ENCODE measurements around the gene CD200R1L.

The CD200R1L gene

DNA sequence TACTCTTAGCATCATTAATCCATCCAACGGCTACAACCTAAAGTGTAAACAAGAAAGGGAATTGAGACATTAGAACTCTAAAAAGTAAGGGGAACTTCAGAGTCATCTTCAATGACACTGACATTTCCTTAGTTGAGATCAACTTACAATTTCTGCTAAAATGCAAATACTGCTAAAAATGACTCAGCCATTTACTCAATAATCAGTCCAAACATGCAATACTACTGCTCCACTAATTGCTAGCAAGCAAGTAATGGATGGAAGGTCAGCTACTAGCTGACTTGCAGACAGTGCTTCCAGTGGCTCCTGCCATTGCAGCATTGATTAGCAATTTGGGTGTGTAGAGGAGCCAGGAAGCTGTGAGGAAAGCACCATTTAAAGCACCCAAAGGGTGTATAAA lies 28.4 kb downstream of the CD200R1L start:
- DNase-seq (ENCODE audit: low spot score): no peak

DNA sequence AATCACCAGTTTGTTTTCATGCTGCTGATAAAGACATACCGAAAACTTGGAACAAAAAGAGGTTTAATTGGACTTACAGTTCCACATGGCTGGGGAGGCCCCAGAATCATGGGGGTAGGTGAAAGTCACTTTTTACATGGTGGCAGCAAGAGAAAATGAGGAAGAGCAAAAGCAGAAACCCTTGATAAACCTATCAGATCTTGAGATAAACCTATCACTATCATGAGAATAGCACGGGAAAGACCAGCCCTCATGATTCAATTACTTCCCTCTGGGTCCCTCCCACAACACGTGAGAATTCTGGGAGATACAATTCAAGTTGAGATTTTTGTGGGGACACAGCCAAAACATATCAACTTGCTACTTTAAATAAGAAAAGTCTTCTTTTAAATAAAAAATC lies 28.9 kb downstream of the CD200R1L start:
- no peak for DNase-seq (ENCODE audit: low spot score)

DNA sequence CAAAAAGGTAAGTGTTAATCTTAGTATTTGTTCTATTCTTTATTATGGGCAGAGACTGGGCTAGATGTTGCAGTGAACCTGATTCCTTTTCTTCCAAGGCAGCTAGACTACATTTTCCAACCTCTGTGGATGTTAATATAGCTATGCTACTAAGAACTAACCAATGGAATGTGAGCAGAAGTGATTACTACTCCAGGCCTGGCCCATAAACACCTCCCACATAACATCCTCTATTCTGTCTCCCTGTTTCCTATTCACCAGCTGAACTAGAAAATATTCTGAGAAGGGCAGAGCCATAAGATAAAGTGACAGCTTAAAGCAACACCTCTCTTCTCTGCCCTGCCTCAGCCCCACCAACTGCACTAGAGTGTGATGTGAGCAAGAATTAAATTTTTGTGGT lies 29.4 kb downstream of the CD200R1L start:
- DNase-seq (ENCODE audit: low spot score): no peak

DNA sequence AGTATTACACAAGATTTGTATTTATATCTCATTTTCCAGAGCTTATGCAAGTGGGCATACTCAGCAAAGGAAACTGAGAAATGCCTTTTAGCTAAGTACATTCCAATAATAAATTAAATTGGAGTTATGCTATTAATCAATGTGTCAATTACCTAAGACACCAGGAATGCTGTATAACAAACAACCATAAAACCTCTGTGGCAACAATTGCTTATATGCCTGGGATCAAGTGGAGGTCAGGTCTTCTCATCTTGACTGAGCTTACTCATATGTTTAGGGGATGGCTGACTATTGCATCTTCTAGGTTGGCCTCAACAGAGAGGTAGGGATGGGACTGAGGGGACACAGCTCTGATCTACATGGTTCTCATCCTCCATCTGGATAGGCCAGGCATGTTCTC lies 30.7 kb downstream of the CD200R1L start:
- no peak for DNase-seq (ENCODE audit: low spot score)

DNA sequence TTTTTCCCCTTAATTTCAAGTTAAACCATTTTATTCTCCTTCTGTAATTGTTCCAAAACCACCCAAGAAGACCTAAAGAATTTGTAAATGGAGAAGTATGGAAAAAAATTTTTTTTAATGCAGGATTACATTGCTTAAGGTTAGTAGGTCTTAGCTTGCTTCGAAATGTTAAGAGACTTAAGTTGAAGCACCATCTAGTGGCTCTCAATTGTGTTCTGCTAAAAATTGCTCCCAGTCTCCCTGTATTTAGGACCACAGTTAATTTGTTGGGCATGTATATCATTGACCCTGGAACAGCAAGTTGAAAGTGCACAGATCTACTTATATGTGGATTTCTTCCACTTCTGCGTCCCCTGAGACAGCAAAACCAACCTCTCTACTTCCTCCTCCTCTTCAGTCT lies 32.4 kb downstream of the CD200R1L start:
- DNase-seq (ENCODE audit: low spot score): no peak

DNA sequence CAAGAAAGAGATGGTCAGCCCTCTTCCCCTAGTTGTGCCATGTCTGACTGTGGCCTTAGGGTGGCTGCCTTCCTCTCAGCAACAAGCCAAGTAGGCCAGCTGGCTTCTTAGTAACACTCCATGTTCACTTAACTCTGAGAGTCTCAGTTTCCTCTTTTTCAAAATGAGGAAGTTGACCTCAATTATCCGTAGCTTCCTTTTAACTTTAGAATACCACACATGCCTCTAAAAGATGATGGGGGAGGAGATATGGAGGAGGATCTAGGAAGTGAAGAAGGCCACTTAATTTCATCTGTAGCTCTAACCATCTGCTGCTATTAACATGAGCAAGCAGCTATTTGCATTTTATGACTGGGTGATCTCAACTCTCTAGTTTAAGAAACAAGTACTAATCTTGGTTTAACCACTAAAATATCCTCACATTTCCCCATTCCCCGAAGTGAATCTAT lies 32.9 kb downstream of the CD200R1L start:
- DNase-seq (ENCODE audit: low spot score): no peak

DNA sequence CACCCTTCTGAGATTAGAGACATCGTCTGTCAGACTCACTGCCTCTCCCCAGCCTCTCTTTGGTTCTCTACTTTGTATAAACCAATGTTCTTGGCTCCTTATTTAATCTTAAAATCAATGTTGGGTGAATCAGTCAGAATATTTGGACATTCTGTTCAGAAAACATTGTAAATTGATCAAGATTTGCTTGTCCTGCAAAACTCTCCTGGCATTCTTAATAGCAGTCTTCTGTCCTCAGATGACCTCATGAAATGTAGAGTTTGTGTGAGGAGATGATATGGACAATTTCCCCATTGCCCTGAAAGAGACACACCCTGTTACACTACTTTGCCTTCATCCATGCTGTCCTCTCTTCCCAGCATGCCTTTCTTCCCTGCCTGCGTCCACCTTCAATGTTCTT lies 33.6 kb downstream of the CD200R1L start:
- no peak for DNase-seq (ENCODE audit: low spot score)

DNA sequence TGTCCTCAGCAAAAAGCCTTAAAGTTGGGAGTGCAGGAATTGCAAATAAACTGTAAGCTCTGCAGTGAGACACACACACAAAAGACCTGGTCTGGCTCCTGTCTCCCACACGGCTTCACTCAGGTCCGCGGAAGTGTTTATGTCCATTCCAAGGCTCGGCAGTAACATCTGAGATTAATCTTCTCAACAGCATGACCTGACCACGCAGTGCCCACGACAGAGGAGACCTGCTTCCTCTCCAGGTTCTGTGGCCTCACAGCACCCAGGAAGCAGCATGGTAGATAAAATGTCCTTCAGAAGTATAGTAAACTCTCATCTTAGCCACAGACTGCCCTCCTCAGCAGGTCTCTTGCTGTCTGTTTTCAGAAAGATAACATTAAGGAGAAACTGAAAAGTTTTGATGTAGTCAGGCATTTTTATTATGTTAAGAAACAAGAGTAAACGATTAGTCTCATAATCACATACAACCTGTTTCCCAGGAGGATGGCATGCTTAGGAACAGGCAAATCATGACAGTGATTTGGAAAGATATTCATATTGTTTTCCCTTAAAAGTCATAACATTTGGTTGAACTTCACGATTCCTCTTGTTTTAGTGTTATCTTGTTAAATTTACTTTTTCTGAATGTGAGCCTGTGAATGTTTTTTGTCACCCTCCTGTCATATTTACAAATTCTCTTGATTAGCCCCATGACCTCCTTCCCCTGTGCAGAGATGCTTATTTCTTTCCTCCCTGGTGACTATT lies 34.6 kb downstream of the CD200R1L start:
- DNase-seq (ENCODE audit: low spot score): no peak

DNA sequence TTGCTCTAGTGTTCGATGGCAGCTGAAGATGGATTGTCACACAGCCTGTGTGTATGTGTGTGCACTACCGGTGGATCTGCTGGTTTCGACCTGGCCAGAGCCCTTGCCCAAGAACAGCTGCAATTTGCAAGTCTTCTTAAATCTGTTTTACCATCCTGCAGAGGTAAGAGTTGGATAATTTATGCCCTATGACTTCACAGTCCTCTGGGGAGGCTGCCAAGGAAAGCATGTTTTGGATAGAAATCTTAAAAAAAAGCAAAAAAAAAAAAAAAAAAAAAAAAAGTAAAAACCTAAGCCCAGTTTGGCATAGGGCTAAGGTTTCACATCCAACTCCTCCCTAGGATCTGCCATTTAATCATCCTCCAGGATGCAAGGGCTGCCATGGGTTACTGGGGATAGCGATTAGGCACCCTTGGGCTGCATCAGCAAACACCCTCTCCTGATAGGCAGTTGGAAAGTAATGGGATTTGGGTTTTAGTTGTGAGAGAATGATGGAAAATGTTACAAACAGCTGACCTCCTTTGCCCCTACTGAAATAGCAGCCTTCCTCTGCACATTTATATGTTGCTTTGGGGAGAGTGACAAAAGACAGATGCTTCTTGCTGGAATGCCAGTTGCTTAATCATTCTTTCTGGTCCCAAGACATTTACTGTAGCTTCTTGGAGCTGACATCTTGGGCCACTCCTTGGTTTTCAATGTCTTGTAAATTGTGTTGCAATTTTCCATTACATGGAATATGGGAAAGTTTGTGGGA lies 35.4 kb downstream of the CD200R1L start:
- no peak for DNase-seq (ENCODE audit: low spot score)

DNA sequence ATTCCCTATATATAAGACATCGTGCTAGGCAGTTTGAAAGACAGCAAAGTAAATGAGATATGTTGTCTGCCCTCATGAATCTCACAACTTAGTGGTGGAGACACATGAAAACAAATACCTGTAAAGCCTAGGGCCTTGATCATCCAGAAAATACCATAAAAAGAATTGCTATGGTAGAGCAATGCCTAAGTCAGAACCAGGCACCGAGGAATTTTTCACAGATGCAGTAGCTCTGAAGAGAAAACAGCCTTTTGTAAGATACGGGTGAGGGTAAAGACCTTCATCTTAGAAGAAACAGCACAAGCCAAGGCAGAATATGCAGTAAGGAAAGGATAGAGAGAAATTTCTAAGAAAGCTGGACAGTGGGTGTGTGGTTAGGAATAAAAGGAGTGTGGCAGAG lies 36.1 kb downstream of the CD200R1L start:
- DNase-seq (ENCODE audit: low spot score): no peak

DNA sequence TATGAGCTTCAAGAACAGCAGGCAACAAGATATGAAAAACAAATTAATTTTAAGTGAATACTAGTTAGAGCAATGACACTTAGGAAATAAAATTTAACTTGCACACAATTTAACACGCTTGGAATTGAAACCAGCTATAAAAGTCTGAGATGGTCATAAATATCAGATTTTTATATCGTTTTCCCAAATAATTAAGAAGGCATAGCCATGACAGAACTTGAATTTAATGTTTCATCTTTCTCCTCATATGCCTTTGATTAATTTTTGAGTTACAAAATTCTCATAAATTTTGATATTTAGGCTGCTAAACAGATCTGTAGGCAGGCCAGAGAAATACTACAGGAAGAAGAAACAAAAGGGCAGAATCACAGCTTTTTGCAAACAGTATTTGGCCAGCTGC lies 38.5 kb downstream of the CD200R1L start:
- DNase-seq (ENCODE audit: low spot score): no peak

DNA sequence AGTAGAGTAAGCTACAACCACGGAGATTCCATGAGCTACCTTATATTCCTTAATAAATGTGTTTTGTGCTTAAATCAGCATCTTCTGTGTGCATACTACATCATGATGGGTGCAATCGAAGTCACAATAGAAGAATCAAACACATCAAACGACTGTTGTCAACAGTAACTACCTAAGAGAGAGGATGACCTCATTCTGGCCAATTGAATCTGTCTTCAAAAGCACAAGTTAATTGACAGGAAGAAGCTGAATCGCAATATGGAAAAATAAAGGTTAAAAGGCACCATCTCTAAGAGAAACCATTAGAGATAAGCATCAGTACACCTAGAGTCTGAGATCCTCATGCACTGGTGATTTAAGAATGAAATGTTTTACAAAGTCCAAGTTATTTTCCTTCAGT lies 39.0 kb downstream of the CD200R1L start:
- no peak for DNase-seq (ENCODE audit: low spot score)

DNA sequence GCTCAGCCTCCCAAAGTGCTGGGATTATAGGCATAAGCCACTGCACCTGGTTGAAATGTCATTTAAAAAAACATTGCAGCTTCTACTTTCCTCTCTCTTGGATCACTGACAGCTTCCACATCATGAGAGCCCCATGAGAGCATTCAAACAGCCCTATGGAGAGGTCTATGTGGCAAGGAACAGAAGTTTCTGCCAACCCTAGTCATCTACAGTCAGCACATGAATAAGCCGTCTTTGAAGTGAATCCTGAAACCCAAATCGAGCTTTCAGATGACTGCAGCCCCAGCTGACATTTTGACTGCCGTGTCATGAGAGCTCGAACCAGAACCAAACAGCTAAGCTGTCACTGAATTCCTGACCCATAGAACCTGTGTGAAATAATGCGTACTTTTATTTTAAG lies 39.8 kb downstream of the CD200R1L start:
- DNase-seq (ENCODE audit: low spot score): no peak

DNA sequence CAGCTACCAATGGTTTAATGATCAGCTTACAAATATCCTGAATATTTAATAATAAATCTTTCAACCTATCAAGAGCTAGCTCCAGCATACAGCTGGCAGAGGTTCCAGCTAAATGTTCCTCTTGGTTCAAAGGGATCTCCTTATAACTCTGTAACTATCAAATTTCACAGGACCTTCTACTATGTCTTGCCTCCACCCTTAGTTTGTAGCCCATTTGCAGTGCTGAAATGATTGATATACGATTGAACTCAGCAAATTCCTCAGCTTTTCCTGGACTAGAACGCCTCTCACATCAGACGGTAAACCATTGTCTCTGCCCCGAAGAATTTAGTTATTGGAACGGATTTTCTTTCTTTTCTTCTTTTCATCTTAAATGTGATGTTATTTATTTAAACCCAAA lies 41.5 kb downstream of the CD200R1L start:
- DNase-seq (ENCODE audit: low spot score): no peak

DNA sequence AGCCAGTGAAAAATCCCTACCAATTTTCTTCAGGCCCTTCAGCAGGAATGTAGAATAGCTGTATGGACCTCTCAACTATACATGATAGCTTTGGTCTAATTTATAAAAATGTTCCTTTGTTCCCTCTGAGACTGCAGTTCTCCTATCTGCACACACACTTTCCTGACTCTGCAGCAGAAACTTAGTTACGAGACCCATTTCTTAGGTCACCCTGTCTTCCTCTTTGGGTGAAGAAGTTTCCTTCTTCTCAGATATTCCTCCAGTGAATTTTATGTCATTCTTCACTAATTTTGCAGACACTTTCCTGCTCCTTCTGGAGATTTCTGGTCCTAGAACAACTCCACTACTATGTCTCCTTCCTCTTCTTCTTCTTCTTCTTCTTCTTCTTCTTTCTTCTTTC lies 42.6 kb downstream of the CD200R1L start:
- no peak for DNase-seq (ENCODE audit: low spot score)

DNA sequence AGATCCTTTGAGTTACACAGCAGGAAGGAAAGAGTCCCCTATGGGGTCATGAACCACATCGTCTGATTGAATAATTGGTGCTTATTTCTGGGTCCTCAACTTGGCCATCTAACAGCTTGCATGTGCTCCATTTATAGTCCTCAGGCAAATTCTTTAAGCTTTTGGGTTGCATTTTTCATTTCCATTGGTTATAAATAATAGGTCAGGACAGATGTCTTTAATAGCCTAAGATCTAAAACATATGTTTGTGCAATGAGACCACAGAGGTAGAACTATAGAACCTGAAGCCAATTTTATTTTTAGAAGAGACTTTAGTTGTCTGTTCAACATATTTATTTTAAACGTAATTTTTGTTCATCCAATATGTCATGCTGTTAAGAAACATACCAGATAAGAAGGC lies 43.2 kb downstream of the CD200R1L start:
- DNase-seq (ENCODE audit: low spot score): no peak

DNA sequence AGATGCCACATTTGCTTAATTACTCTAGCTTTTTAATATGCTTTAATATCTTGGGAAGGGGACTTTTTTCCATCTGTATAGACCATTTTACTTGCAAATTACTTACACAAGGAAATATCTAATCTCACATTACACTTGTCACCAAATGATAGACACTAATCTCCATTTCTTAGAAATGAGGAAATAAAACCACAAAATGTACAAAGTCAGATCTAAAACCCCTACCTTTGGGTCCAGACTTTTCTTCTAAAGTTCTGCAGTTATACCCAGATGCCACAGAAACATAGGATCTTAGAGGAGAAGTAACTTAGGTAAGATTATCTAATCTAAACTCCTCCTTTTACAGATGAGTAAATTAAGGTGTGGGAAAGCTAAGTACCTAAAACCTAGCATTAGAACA lies 44.3 kb downstream of the CD200R1L start:
- DNase-seq (ENCODE audit: low spot score): no peak

DNA sequence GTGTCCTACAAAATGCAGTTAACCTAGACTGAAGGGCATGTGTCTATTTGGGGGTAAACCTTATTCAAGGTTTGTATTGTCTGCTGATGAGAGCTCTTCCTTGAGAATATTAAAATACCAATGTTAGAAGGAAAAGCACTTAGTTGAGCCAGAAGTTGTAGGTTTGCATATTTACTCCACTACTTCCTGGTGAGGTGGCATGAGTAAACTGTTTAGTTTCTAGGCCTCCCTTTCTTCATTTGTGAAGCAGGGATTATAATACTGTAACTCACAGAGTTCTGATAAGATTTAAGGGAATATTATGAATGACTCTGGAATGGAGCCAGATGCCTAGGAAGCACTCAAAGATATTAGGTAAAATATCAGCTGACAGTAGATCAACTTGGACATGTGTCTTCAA lies 46.7 kb downstream of the CD200R1L start:
- DNase-seq (ENCODE audit: low spot score): no peak

DNA sequence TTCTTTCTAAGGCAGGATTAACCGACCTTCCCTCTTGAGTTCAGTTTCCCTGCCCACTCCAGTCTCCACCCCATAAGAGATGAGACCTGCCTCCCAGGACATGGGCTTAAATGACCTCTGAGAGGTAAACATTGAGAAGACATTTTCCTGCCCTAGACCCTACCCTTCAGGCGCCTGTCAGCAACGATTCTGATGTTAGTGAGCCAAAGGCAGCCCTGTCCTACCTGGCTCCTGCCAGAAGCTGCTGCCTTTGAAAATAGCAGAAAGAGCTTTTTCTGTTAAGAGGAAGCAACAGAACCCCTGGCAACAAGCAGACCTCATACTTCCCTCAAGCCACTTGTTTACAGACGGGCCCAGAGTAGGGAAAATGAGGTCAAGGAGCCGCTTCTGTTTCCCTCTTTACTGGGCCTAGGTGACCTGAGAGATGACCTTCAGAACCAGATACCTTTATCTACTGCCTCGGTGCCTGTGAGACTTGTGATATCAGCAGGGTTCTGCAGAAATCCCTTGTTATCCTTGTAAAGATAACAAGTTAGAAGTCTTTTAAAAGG lies 52.0 kb downstream of the CD200R1L start:
- DNase-seq (ENCODE audit: low spot score): no peak

DNA sequence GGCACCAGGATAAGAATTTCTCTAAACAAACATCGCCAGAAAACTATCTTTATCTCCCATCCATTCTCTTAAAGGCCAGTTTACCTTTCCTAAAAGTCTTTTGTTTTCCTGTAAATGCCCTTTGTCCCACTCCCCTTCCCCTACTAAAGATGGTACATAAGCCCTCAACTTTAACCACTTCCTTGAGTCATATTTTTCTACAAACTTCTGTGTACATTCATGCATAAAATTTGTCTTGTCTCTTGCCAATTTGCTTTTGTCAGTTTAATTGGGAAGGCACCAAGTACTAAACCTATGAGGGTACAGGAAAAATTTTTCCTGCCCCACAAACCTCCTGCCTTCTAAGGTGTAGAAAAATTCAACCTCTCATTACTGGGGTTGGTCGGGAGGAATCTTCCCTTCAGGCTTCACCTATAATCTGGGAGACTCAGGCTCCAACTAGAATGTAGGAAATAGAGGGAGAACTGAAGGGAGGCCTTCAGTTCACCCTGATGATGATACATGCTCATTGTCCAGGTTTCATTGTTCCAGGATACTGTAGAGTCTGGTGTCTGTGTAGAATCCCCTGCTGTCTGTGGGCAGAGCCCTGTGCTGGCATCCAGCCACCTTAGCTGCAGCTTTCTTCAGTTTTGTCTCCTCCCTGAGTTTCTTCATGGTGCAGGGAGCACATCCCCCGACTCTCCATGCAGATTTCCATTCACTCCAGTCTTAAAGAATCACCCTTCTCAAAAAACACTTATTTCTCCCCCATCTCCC lies 53.2 kb downstream of the CD200R1L start:
- DNase-seq (ENCODE audit: low spot score): no peak

DNA sequence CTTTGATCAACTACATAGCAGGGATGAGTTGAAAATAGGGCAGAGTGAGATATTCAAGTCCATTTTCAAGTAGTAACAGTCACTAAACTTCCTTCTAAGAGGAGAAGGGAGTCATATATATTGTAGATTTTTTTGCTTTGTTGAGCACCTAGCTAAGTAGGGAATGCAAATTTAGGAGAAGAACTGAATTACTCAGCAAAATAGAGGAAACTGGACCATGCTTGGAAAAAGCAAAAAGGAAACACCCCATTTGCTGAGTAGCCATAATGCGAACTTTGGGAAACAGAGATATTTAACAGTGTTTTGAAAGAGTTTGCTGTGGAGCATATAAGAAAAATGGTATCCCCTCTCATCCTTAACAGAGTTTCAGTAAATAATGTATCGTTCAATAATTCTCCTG lies 54.9 kb downstream of the CD200R1L start:
- DNase-seq (ENCODE audit: low spot score): no peak

DNA sequence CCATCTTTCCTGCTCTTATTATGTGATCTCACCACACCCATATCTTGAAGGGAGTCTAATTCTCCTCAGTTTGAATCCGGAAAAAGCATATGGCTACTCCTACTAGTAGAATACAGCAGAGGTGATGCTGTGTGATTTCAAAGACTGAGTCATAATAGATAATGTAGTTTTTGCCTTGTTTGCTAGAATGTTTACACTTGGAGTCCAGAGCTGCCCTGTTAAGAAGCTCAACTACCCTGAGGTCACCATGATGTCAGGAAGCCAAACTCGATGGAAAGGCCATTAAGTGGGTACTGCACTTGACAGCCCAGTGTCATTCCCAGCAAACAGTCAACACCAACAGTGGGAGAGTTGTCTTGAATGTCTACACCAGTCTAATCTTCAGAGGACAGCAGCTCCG lies 56.9 kb downstream of the CD200R1L start:
- DNase-seq (ENCODE audit: low spot score): no peak

All from D341Med (cell line).